GM21737 (cell line): ENCODE measurements around the gene RAB35.
"Not testable (repeated sequence)": the region's sequence is repeated elsewhere in the genome, so short reads cannot be mapped to it uniquely, and the experiment has no call there.

Source experiments
- ATAC-seq: cut with Tn5 transposase; IDR thresholded peaks from one replicate; pipeline ENCODE4 v1.9.1; 2021; ENCODE audit warnings: mild to moderate bottlenecking, moderate library complexity; ENCODE audit not compliant: unreplicated experiment

Gene RAB35

GRCh38 chr12:120064054-120064940 lies 52.3 kb downstream of the RAB35 start:
- ATAC-seq: no peak

- ATAC-seq: no peak
Measured at GRCh38 chr12:120062976-120063579, 53.5 kb downstream of the RAB35 start.

GRCh38 chr12:120061575-120062214 lies 54.9 kb downstream of the RAB35 start:
- ATAC-seq: no peak

GRCh38 chr12:120060717-120061116 lies 55.8 kb downstream of the RAB35 start:
- no peak for ATAC-seq

- no peak for ATAC-seq
Measured at GRCh38 chr12:120060196-120060595, 56.4 kb downstream of the RAB35 start.

GRCh38 chr12:120056739-120057138 lies 59.8 kb downstream of the RAB35 start:
- no peak for ATAC-seq

GRCh38 chr12:120055231-120056000 lies 61.1 kb downstream of the RAB35 start:
- ATAC-seq: no peak

- ATAC-seq: no peak
Measured at GRCh38 chr12:120054293-120054692, 62.3 kb downstream of the RAB35 start.

- ATAC-seq: no peak
Measured at GRCh38 chr12:120051535-120051934, 65.0 kb downstream of the RAB35 start.

- ATAC-seq: no peak
Measured at GRCh38 chr12:120049426-120049825, 67.1 kb downstream of the RAB35 start.

- ATAC-seq: no peak
Measured at GRCh38 chr12:120048263-120048662, 68.3 kb downstream of the RAB35 start.

GRCh38 chr12:120047072-120047471 lies 69.5 kb downstream of the RAB35 start:
- ATAC-seq: no peak

GRCh38 chr12:120045367-120045766 lies 71.2 kb downstream of the RAB35 start:
- not testable (repeated sequence) for ATAC-seq
